OCI-LY7 (cell line): Measurements from ENCODE around the gene MAN1A1. TPM values are rescaled to one million over a fixed set of nuclear protein-coding genes. Genes with fewer than 3 reads are reported as not detected.

Experiments
- BruUV-seq: library from RNA; stranded (reverse); fragments of 400-500 nt; replicated peaks from 2 replicates; lab custom pipeline; 2021; lab: Mats Ljungman, UMichigan
- CTCF ChIA-PET: fragments of 300-600 bp; sonication (Branson Sonifier 250); formaldehyde crosslinking; loops from one replicate; lab custom pipeline; 2022; ENCODE audit warnings: antibody characterized with exemption; ENCODE audit not compliant: unreplicated experiment; lab: Charles Lee
- POLR2A ChIA-PET: fragments of 300-600 bp; sonication (Branson Sonifier 250); formaldehyde crosslinking; loops from one replicate; lab custom pipeline; 2022; ENCODE audit warnings: antibody characterized with exemption; lab: Charles Lee
- DNase-seq: peaks from one replicate; pipeline ENCODE4 v3.0.0-alpha.2; 2015; ENCODE audit warnings: low spot score
- H2AFZ ChIP-seq: fragments of 200-600 bp; sonication (generic), shearing (Covaris generic); 2 replicates; pipeline ENCODE4 v1.6.1; 2014; ENCODE audit warnings: mild to moderate bottlenecking, antibody characterized with exemption, low read length, moderate library complexity
- H3K27ac ChIP-seq: fragments of 200-600 bp; sonication (generic); 2 replicates; pipeline ENCODE4 v1.5.1; 2014; ENCODE audit warnings: mixed run types, low read depth, mild to moderate bottlenecking, moderate library complexity, low read length, inconsistent platforms; ENCODE audit not compliant: poor library complexity, severe bottlenecking
- H3K36me3 ChIP-seq: fragments of 200-600 bp; sonication (generic); 2 replicates; pipeline ENCODE4 v1.6.1; 2014; ENCODE audit warnings: mild to moderate bottlenecking, antibody characterized with exemption, low read length, moderate library complexity, mixed read lengths; ENCODE audit not compliant: insufficient read depth
- H3K4me1 ChIP-seq: fragments of 200-600 bp; sonication (generic); 2 replicates; pipeline ENCODE4 v1.5.1; 2014; ENCODE audit warnings: mild to moderate bottlenecking, low read length; ENCODE audit not compliant: insufficient read depth, poor library complexity, severe bottlenecking
- H3K4me2 ChIP-seq: fragments of 200-600 bp; sonication (generic); 2 replicates; pipeline ENCODE4 v1.6.1; 2014; ENCODE audit warnings: mild to moderate bottlenecking, low read length
- H3K4me3 ChIP-seq: fragments of 200-600 bp; sonication (generic); 2 replicates; pipeline ENCODE4 v1.5.1; 2014; ENCODE audit warnings: mild to moderate bottlenecking, low read depth, low read length; ENCODE audit not compliant: poor library complexity, severe bottlenecking
- H3K79me2 ChIP-seq: fragments of 200-600 bp; sonication (generic); 2 replicates; pipeline ENCODE4 v1.6.1; 2016; ENCODE audit warnings: low read depth, mild to moderate bottlenecking, low read length, moderate library complexity, mixed read lengths; ENCODE audit not compliant: insufficient read depth
- H3K9me2 ChIP-seq: fragments of 200-600 bp; sonication (generic); 2 replicates; pipeline ENCODE4 v1.6.1; 2016; ENCODE audit warnings: mild to moderate bottlenecking, low read length, mixed read lengths; ENCODE audit not compliant: insufficient read depth
- H3K9me3 ChIP-seq: fragments of 200-600 bp; sonication (generic); 2 replicates; pipeline ENCODE4 v1.6.1; 2014; ENCODE audit warnings: mild to moderate bottlenecking, mixed run types, low read length, mixed read lengths
- H4K20me1 ChIP-seq: fragments of 200-600 bp; sonication (generic); 2 replicates; pipeline ENCODE4 v1.6.1; 2014; ENCODE audit warnings: mild to moderate bottlenecking, antibody characterized with exemption, low read length, moderate library complexity, mixed read lengths; ENCODE audit not compliant: insufficient read depth
- CTCF ChIP-seq: fragments of 200-600 bp; sonication (generic); conservative IDR thresholded peaks from 2 replicates; pipeline ENCODE4 v1.5.1; 2014; ENCODE audit warnings: mild to moderate bottlenecking, antibody characterized with exemption, low read length, moderate library complexity, mixed read lengths
- EZH2phosphoT487 ChIP-seq: fragments of 200-600 bp; sonication (generic); IDR thresholded peaks from 2 replicates; pipeline ENCODE4 v1.6.1; 2018; ENCODE audit warnings: low read depth, borderline replicate concordance, mild to moderate bottlenecking, mixed run types, antibody characterized with exemption, low read length, moderate library complexity, mixed read lengths
- intact Hi-C: fragments of 100-400 bp; cut with micrococcal nuclease; formaldehyde crosslinking; loops from one replicate; pipeline ENCODE4 v1.10.0; 2022; ENCODE audit not compliant: unreplicated experiment
- total RNA-seq, 2 experiments: library from RNA; depleted of rRNA in 1 of 2; stranded (reverse); fragments of >200 nt in 1 of 2; shearing (Covaris generic) in 1 of 2; gene quantifications; 2 replicates each; pipeline ENCODE4 v1.2.3, GENCODE V29; 2014 to 2022

MAN1A1 gene
- total RNA-seq, 2 experiments from 2014 or later: 72.4 to 74.3 TPM

GRCh38 chr6:119233312-119233984 lies 116.1 kb downstream of the MAN1A1 start:
- TF ChIP-seq CTCF (no peak), EZH2phosphoT487 (no peak)
- BruUV-seq: no TSS peak
- Histone ChIP-seq H3K4me1 (no peaks in the 10 kb centered on the region), H2AFZ (no peak overlapping the region), H3K79me2 (peaks cover 18% of the 10 kb centered on the region; the same call in 1 of the 2 replicates), H3K9me3 (no peaks in the 10 kb centered on the region), H3K4me3 (no peak overlapping the region), H4K20me1 (peaks cover 9% of the 10 kb centered on the region; the same call in 1 of the 2 replicates), H3K27ac (no peak overlapping the region), H3K9me2 (no peaks in the 10 kb centered on the region), H3K36me3 (peaks cover 95% of the 10 kb centered on the region), H3K4me2 (no peak overlapping the region)
- intact Hi-C loops: no loop called here
- CTCF ChIA-PET: no interaction called here
- POLR2A ChIA-PET: no interaction called here
- DNase-seq: no peak

GRCh38 chr6:119231394-119231793 lies 118.2 kb downstream of the MAN1A1 start:
- Histone ChIP-seq H3K4me2 (no peak overlapping the region), H3K36me3 (peaks cover 95% of the 10 kb centered on the region), H3K79me2 (peaks cover 33% of the 10 kb centered on the region; the same call in 1 of the 2 replicates), H4K20me1 (peaks cover 9% of the 10 kb centered on the region; the same call in 1 of the 2 replicates), H3K9me2 (no peaks in the 10 kb centered on the region), H2AFZ (no peak overlapping the region), H3K27ac (no peak overlapping the region), H3K4me3 (no peak overlapping the region), H3K9me3 (no peaks in the 10 kb centered on the region), H3K4me1 (no peaks in the 10 kb centered on the region)
- intact Hi-C loops: no loop called here
- BruUV-seq: no TSS peak
- CTCF ChIA-PET: no interaction called here
- TF ChIP-seq EZH2phosphoT487: no peak
- no peak for TF ChIP-seq CTCF
- POLR2A ChIA-PET: interaction anchor here (1.1 kb wide), 1 partner anchor 8 kb away, joined by 3 read pairs; no protein-coding TSS in a partner anchor
- DNase-seq: no peak

- ChIA-PET POLR2A (interaction anchor here (0.8 to 1.8 kb wide), 6 partner anchors 11 to 918 kb away, joined by 3 to 6 read pairs (median 4); no protein-coding TSS in a partner anchor), CTCF (no interaction called here)
- Histone ChIP-seq H2AFZ (no peak overlapping the region), H3K4me2 (no peak overlapping the region), H3K36me3 (peaks cover 95% of the 10 kb centered on the region), H3K9me3 (no peaks in the 10 kb centered on the region), H3K9me2 (no peaks in the 10 kb centered on the region), H3K4me3 (no peak overlapping the region), H3K27ac (no peak overlapping the region), H3K4me1 (no peaks in the 10 kb centered on the region), H3K79me2 (peaks cover 42% of the 10 kb centered on the region; the same call in 1 of the 2 replicates), H4K20me1 (peaks cover 12% of the 10 kb centered on the region)
- no peak for DNase-seq
- TF ChIP-seq EZH2phosphoT487: no peak
- TF ChIP-seq CTCF: no peak
- intact Hi-C loops: no loop called here
- BruUV-seq: no TSS peak
These were observed 119.4 kb downstream of the MAN1A1 start for GRCh38 chr6:119230160-119230559.
